ENCODE results near the gene ADPRM.
"Not testable (repeated sequence)": the region's sequence is repeated elsewhere in the genome, so short reads cannot be mapped to it uniquely, and the experiment has no call there.

Gene ADPRM

DNA sequence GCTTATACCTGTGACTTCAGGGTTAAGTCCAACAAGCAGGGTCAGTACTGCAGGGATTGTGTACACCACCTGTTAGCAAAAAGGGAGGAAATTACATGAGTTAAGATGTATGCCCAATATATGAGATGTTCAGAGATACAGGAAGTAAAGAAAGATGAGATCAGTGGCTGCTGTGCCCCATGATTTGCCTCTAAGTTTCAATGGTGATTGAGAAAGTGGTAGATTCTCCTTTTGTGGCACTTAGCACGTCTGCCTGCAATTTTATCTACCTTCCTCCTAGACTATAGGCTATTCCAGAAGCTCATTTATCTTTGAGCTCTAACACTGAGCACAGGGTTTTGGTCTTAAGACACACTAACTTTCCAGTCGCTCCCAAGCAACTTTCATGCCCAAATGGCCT is 28.8 kb downstream of the ADPRM start:
- in situ Hi-C loops (cut with HindIII; ENCODE audit: low pct_ligation_motif_present, low sequenced_read_pairs), result loop anchor here (25.0 kb wide), 1 partner anchor 1261 kb away; the partner anchor contains the start of gene ZNF18
- no peak overlapping the region for H3K4me3 ChIP-seq (ENCODE audit: low read depth, low read length)
- no peak for TF ChIP-seq CTCF (IDR thresholded peaks at IDR 0.05; ENCODE audit: low read depth, low read length, missing control alignments)
- H3K27ac ChIP-seq, result no peak overlapping the region
- H3K36me3 ChIP-seq (replicated peaks), result no peaks in the 10 kb centered on the region
- no peaks in the 10 kb centered on the region for H3K27me3 ChIP-seq (replicated peaks)
- DNase-seq, result no peak

- no peak for DNase-seq
- H3K4me3 ChIP-seq (ENCODE audit: low read depth, low read length), result no peak overlapping the region
- no peak for TF ChIP-seq CTCF (IDR thresholded peaks at IDR 0.05; ENCODE audit: low read depth, low read length, missing control alignments)
- in situ Hi-C loops (cut with HindIII; ENCODE audit: low pct_ligation_motif_present, low sequenced_read_pairs), result loop anchor here (25.0 kb wide), 1 partner anchor 1260 kb away; the partner anchor contains the start of gene ZNF18
- no peaks in the 10 kb centered on the region for H3K27me3 ChIP-seq (replicated peaks)
- H3K36me3 ChIP-seq (replicated peaks), result no peaks in the 10 kb centered on the region
- no peak overlapping the region for H3K27ac ChIP-seq
These were observed 29.8 kb downstream of the ADPRM start for GRCh38 chr17:10727192-10727591.

DNA sequence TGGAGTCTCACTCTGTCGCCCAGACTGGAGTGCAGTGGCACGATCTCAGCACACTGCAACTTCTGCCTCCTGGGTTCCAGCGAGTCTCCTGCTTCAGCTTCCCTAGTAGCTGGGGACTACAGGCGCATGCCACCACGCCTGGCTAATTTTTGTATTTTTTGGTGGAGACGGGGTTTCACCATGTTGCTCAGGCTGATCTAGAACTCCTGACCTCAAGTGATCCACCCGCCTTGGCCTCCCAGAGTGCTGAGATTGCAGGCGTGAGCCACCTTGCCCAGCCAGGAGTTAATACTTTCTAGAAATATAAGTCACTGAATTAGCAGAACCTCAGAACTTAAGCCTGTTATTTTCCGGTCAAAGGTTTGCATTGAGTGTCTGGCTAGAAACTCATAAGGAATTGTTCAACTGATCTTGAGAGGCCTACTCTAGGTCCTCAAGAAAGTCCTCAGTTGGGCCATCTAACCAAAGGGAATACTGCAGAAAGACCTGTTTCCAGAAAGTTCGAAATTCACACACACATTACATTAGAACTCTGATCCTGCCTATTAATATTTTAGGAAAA is 31.0 kb downstream of the ADPRM start:
- no peaks in the 10 kb centered on the region for H3K27me3 ChIP-seq (replicated peaks)
- no peak overlapping the region for H3K4me3 ChIP-seq (ENCODE audit: low read depth, low read length)
- DNase-seq, result no peak
- H3K36me3 ChIP-seq (replicated peaks), result no peaks in the 10 kb centered on the region
- H3K27ac ChIP-seq, result no peak overlapping the region
- in situ Hi-C loops (cut with HindIII; ENCODE audit: low pct_ligation_motif_present, low sequenced_read_pairs), result loop anchor here (25.0 kb wide), 1 partner anchor 1259 kb away; the partner anchor contains the start of gene ZNF18
- TF ChIP-seq CTCF (IDR thresholded peaks at IDR 0.05; ENCODE audit: low read depth, low read length, missing control alignments), result no peak

- Histone ChIP-seq H3K36me3 (replicated peaks) (no peaks in the 10 kb centered on the region), H3K27ac (peak within 1 kb of the TSS; percentile 41), H3K27me3 (replicated peaks) (no peaks in the 10 kb centered on the region), H3K4me3 (ENCODE audit: low read depth, low read length) (peak within 1 kb of the TSS; percentile 66)
- in situ Hi-C loops (cut with HindIII; ENCODE audit: low pct_ligation_motif_present, low sequenced_read_pairs), result loop anchor here (25.0 kb wide), 1 partner anchor 1258 kb away; the partner anchor contains the start of gene ZNF18
- TF ChIP-seq CTCF (IDR thresholded peaks at IDR 0.05; ENCODE audit: low read depth, low read length, missing control alignments), result no peak
- peak; percentile 27 for DNase-seq
These were observed 32.2 kb downstream of the ADPRM start, which contains the start of gene TMEM220 for GRCh38 chr17:10729334-10730193. Gene TMEM220, minus strand, starts transcription at chr17:10730023. Its CDS starts 172 bp downstream, at chr17:10729851.

GRCh38 chr17:10730247-10730646 is 32.9 kb downstream of the ADPRM start:
- in situ Hi-C loops (cut with HindIII; ENCODE audit: low pct_ligation_motif_present, low sequenced_read_pairs), result loop anchor here (25.0 kb wide), 1 partner anchor 1257 kb away; the partner anchor contains the start of gene ZNF18
- H3K27ac ChIP-seq, result not testable (repeated sequence)

DNA sequence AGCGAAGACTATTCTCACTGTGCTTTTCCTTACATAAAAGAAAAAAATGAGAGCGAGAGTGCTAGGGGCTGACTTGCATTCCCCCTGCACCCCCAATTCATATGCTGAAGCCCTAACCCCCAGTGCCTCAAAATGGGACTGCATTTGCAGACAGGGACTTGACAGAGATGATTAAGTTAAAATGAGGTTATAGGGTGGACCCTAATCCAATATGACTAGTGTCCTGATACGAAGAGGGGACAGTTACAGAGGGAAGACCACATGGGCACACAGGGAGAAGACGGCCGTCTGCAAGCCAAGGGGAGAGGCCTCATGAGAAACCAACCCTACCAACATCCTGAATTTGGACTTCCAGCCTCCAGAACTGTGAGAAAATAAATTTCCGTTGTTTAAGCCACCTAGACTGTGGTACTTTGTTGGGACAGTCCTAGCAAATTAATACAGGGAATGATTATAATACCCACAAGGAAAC is 34.0 kb downstream of the ADPRM start:
- H3K27ac ChIP-seq, result no peak overlapping the region
- no peak for TF ChIP-seq CTCF (IDR thresholded peaks at IDR 0.05; ENCODE audit: low read depth, low read length, missing control alignments)
- DNase-seq, result no peak
- in situ Hi-C loops (cut with HindIII; ENCODE audit: low pct_ligation_motif_present, low sequenced_read_pairs), result loop anchor here (25.0 kb wide), 1 partner anchor 1256 kb away; the partner anchor contains the start of gene ZNF18
- H3K4me3 ChIP-seq (ENCODE audit: low read depth, low read length), result no peak overlapping the region
- H3K27me3 ChIP-seq (replicated peaks), result no peaks in the 10 kb centered on the region
- no peaks in the 10 kb centered on the region for H3K36me3 ChIP-seq (replicated peaks)

More at GRCh38 chr17:10730247-10730646, 32.9 kb downstream of the ADPRM start:
- not testable (repeated sequence) for DNase-seq; H3K27me3 ChIP-seq (replicated peaks); H3K36me3 ChIP-seq (replicated peaks)
- H3K4me3 ChIP-seq (ENCODE audit: low read depth, low read length), result peak overlapping the region; percentile 66

GRCh38 chr17:10732121-10732520 is 34.7 kb downstream of the ADPRM start:
- not testable (repeated sequence) for DNase-seq; H3K36me3 ChIP-seq (replicated peaks); H3K27ac ChIP-seq; H3K4me3 ChIP-seq (ENCODE audit: low read depth, low read length); H3K27me3 ChIP-seq (replicated peaks)
- in situ Hi-C loops (cut with HindIII; ENCODE audit: low pct_ligation_motif_present, low sequenced_read_pairs), result loop anchor here (25.0 kb wide), 1 partner anchor 1255 kb away; the partner anchor contains the start of gene ZNF18
